ENCODE data around the gene JCAD. TPM values are rescaled to one million over a fixed set of nuclear protein-coding genes. Genes with fewer than 3 reads are reported as not detected.

Gene JCAD, protein sequence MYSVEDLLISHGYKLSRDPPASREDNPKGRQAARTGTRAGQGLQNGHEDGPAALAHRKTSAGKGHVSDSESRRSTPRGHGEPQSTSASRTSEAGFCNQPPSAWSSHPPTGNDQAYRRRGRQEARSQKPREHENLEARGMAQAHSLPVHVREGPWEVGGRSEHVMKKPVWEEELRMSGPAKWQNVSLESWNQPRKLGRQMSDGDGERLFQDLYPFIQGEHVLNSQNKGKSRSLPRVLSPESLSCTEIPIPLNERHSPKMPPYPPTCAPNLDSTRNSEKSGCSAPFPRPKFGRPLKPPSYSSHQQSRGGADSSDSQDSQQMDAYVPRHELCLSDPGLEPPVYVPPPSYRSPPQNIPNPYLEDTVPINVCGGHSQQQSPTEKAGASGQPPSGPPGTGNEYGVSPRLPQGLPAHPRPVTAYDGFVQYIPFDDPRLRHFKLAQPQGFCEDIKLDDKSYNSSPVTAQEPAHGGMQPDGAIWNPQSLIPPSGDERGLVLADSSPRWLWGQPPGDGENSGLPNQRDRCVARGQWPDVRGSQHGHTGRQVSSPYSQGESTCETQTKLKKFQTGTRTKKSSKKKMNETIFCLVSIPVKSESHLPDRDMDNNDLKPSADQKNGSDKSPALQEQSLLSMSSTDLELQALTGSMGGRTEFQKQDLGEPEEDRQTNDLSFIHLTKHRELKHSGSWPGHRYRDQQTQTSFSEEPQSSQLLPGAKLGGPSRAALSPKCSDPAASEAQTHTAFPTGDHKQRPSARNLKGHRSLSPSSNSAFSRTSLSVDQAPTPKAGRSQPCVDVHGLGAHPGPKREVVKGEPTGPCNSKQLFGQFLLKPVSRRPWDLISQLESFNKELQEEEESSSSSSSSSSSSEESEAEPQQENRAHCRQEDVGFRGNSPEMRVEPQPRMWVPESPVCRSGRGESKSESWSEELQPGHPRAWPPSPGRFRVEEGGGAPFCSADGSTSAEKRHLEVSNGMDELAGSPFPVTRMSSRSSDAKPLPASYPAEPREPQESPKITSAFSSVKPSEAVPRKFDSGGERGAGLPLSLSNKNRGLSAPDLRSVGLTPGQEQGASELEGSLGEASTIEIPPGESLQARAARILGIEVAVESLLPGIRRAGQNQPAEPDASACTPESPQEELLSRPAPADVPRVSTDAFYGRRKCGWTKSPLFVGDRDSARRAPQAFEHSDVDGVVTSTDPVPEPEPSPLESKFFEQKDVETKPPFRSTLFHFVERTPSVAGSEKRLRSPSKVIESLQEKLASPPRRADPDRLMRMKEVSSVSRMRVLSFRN (N-terminal part only)
- total RNA-seq (25.9 and 27.1 TPM in 2 replicates), polyA plus RNA-seq (3.3 and 8.3 TPM in 2 replicates), polyA minus RNA-seq (ENCODE audit: low replicate concordance) (4.8 and 11.0 TPM in 2 replicates)
- polyA plus RNA-seq (2012) = 5.1 and 9.2 TPM in 2 replicates

DNA sequence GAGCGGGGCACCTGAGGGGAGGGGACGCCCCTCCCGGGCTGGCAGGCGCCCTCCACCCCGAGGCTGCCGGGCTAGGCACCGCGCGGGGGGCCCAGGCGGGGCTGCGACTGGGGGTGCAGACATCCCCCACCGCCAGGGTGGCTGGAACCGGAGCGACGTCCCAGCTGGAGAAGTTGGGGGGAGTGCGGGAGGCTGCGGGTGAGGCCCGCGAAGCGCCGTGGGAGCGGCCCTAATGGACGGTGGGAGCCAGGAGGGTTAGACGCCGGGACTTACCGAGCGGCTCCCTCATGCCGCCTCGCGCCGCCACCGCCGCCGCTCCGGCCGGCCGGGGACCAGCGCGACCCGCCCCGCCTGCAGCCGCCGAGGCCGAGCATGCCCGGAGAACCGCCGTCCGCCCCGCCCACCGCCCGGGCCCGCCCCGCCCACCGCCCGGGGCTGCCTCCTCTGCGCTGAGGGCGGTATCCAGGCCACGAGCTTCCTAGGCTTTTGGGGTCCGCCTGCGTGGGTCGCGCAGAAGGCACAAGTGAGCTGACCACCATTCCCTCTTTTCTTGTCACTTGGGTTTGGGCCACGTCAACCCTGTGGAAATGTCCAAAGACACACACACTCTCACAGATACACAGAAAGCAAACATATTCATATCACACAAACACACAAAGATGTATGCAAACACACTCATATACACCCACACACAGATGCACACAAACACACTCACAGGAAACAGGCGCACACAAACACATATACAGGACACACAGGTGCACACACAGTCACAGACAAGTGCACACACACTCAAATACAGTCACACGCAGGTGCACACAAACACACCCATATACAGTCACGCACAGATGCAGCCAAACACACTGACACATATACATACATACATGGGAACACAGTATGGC lies at the start of gene JCAD:
Gene JCAD (minus strand): TSS at position 378 of the 899 bp plus-strand sequence. CDS start 11,774 bp downstream, outside the sequence.
- no peaks in the 10 kb centered on the region for H4K20me1 ChIP-seq (ENCODE audit: control insufficient read depth, extremely low read depth, insufficient read depth, low read length)
- H3K4me3 ChIP-seq (replicated peaks in 1 of 4; ENCODE audit: control extremely low read depth in 1 of 4, insufficient read depth in 1 of 4, low read depth in 3 of 4, low read length in 4 of 4) = peak within 1 kb of the TSS; percentile 59 to 62 (median 60)
- H3K27ac ChIP-seq (ENCODE audit: insufficient read depth, low read length) = peak within 1 kb of the TSS; percentile 38
- peaks cover 8% of the 10 kb centered on the region for H3K4me1 ChIP-seq (ENCODE audit: control insufficient read depth, extremely low read depth, insufficient read depth, low read length)
- TF ChIP-seq, protein P1, sequence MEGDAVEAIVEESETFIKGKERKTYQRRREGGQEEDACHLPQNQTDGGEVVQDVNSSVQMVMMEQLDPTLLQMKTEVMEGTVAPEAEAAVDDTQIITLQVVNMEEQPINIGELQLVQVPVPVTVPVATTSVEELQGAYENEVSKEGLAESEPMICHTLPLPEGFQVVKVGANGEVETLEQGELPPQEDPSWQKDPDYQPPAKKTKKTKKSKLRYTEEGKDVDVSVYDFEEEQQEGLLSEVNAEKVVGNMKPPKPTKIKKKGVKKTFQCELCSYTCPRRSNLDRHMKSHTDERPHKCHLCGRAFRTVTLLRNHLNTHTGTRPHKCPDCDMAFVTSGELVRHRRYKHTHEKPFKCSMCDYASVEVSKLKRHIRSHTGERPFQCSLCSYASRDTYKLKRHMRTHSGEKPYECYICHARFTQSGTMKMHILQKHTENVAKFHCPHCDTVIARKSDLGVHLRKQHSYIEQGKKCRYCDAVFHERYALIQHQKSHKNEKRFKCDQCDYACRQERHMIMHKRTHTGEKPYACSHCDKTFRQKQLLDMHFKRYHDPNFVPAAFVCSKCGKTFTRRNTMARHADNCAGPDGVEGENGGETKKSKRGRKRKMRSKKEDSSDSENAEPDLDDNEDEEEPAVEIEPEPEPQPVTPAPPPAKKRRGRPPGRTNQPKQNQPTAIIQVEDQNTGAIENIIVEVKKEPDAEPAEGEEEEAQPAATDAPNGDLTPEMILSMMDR (conservative IDR thresholded peaks at IDR 0.05 in 1 of 2, IDR thresholded peaks at IDR 0.05 in 1 of 2; ENCODE audit: low read depth in 1 of 2, low read length in 2 of 2) = no peak
- TF ChIP-seq EZH2 (IDR thresholded peaks at IDR 0.05; ENCODE audit: low read length, missing control alignments) = no peak
- H3K9ac ChIP-seq (ENCODE audit: insufficient read depth, low read length) = peak within 1 kb of the TSS; percentile 63
- no peaks in the 10 kb centered on the region for H3K79me2 ChIP-seq (ENCODE audit: control insufficient read depth, insufficient read depth, low read length)
- H3K36me3 ChIP-seq (ENCODE audit: control insufficient read depth, insufficient read depth, low read length) = no peaks in the 10 kb centered on the region
- peak within 1 kb of the TSS; percentile 89 for H3K4me2 ChIP-seq (ENCODE audit: extremely low read depth, insufficient read depth, low read length)
- no peak for DNase-seq (ENCODE audit: low read depth in 2 of 2)
- no peaks in the 10 kb centered on the region for H3K9me3 ChIP-seq (ENCODE audit: control insufficient read depth, insufficient read depth, low read depth, low read length)
- H2AFZ ChIP-seq (ENCODE audit: low read length) = peak within 1 kb of the TSS; percentile 82
- H3K27me3 ChIP-seq (ENCODE audit: control insufficient read depth, insufficient read depth, low read length) = no peaks in the 10 kb centered on the region

DNA sequence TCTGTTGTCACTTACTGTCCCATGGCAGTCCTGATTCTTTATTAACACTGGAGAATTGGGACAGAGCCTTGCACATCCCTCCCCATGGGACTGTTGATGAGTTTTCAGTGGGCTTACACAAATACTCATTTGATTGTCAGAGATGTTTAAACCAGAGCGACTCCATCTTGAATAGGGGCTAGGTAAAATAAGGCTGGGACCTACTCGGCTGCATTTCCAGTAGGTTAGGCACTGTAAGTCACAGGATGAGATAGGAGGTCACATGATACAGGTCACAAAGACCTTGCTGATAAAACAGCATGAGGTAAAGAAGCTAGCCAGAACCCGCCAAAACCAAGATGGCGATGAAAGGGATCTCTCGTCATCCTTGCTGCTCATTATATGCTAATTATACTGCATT lies 47.6 kb upstream of the JCAD start:
- Histone ChIP-seq H3K9ac (ENCODE audit: insufficient read depth, low read length) (no peak overlapping the region), H3K9me3 (ENCODE audit: control insufficient read depth, insufficient read depth, low read depth, low read length) (no peaks in the 10 kb centered on the region), H3K27me3 (ENCODE audit: control insufficient read depth, insufficient read depth, low read length) (no peaks in the 10 kb centered on the region), H2AFZ (ENCODE audit: low read length) (no peak overlapping the region), H3K4me1 (ENCODE audit: control insufficient read depth, extremely low read depth, insufficient read depth, low read length) (no peaks in the 10 kb centered on the region), H3K4me2 (ENCODE audit: extremely low read depth, insufficient read depth, low read length) (no peak overlapping the region), H4K20me1 (ENCODE audit: control insufficient read depth, extremely low read depth, insufficient read depth, low read length) (no peaks in the 10 kb centered on the region), H3K4me3 (replicated peaks in 1 of 4; ENCODE audit: control extremely low read depth in 1 of 4, insufficient read depth in 1 of 4, low read depth in 3 of 4, low read length in 4 of 4) (no peak overlapping the region), H3K79me2 (ENCODE audit: control insufficient read depth, insufficient read depth, low read length) (no peaks in the 10 kb centered on the region), H3K27ac (ENCODE audit: insufficient read depth, low read length) (no peak overlapping the region), H3K36me3 (ENCODE audit: control insufficient read depth, insufficient read depth, low read length) (no peaks in the 10 kb centered on the region)
- no peak for TF ChIP-seq EZH2 (IDR thresholded peaks at IDR 0.05; ENCODE audit: low read length, missing control alignments)
- TF ChIP-seq, protein P1 (conservative IDR thresholded peaks at IDR 0.05 in 1 of 2, IDR thresholded peaks at IDR 0.05 in 1 of 2; ENCODE audit: low read depth in 1 of 2, low read length in 2 of 2) = no peak
- DNase-seq (ENCODE audit: low read depth in 2 of 2) = no peak
